ENCODE data around the gene C9orf50.
"Not testable (repeated sequence)": the region's sequence is repeated elsewhere in the genome, so short reads cannot be mapped to it uniquely, and the experiment has no call there.

Gene C9orf50

GRCh38 chr9:129620669-129621295 lies at the start of gene C9orf50:
Gene C9orf50, minus strand, starts transcription at chr9:129621101. Its CDS starts 527 bp downstream, at chr9:129620574.
- no peak for DNase-seq (ENCODE audit: low spot score)

- DNase-seq (ENCODE audit: low spot score) = no peak
Measured at GRCh38 chr9:129669946-129670345, 49.0 kb upstream of the C9orf50 start.

GRCh38 chr9:129669141-129669718 lies 48.3 kb upstream of the C9orf50 start:
- no peak for DNase-seq (ENCODE audit: low spot score)

GRCh38 chr9:129667850-129668249 lies 46.9 kb upstream of the C9orf50 start:
- no peak for DNase-seq (ENCODE audit: low spot score)

GRCh38 chr9:129667378-129667777 lies 46.5 kb upstream of the C9orf50 start:
- DNase-seq (ENCODE audit: low spot score) = no peak

GRCh38 chr9:129666575-129666974 lies 45.7 kb upstream of the C9orf50 start:
- DNase-seq (ENCODE audit: low spot score) = no peak

- DNase-seq (ENCODE audit: low spot score) = no peak
Measured at GRCh38 chr9:129665814-129666520, 45.1 kb upstream of the C9orf50 start.

- DNase-seq (ENCODE audit: low spot score) = no peak
Measured at GRCh38 chr9:129665389-129665775, 44.5 kb upstream of the C9orf50 start, which contains the start of gene PRRX2. Gene PRRX2, plus strand, starts transcription at chr9:129665647. Its CDS starts 221 bp downstream, at chr9:129665868.

- no peak for DNase-seq (ENCODE audit: low spot score)
Measured at GRCh38 chr9:129664746-129665388, 44.0 kb upstream of the C9orf50 start.

- DNase-seq (ENCODE audit: low spot score) = not testable (repeated sequence)
Measured at GRCh38 chr9:129662239-129662638, 41.3 kb upstream of the C9orf50 start.

GRCh38 chr9:129661029-129661428 lies 40.1 kb upstream of the C9orf50 start:
- no peak for DNase-seq (ENCODE audit: low spot score)

- DNase-seq (ENCODE audit: low spot score) = no peak
Measured at GRCh38 chr9:129656795-129657390, 36.0 kb upstream of the C9orf50 start.

GRCh38 chr9:129655696-129656095 lies 34.8 kb upstream of the C9orf50 start:
- DNase-seq (ENCODE audit: low spot score) = no peak

- DNase-seq (ENCODE audit: low spot score) = no peak
Measured at GRCh38 chr9:129655154-129655553, 34.3 kb upstream of the C9orf50 start.

GRCh38 chr9:129654554-129655040 lies 33.7 kb upstream of the C9orf50 start:
- no peak for DNase-seq (ENCODE audit: low spot score)

GRCh38 chr9:129653823-129654553 lies 33.1 kb upstream of the C9orf50 start:
- no peak for DNase-seq (ENCODE audit: low spot score)

GRCh38 chr9:129650680-129651235 lies 29.9 kb upstream of the C9orf50 start:
- DNase-seq (ENCODE audit: low spot score) = no peak

- no peak for DNase-seq (ENCODE audit: low spot score)
Measured at GRCh38 chr9:129649726-129650679, 29.1 kb upstream of the C9orf50 start.

GRCh38 chr9:129648764-129649115 lies 27.8 kb upstream of the C9orf50 start:
- DNase-seq (ENCODE audit: low spot score) = no peak
